A549 (cell line): ENCODE results near the gene RARB. TPM values are rescaled to one million over a fixed set of nuclear protein-coding genes. Genes with fewer than 3 reads are reported as not detected.

Source experiments
- ATAC-seq, 2 experiments: fragments of 200-7000 bp in 1 of 2; fragments of >200 bp in 1 of 2; cut with Nextera tagmentation in 1 of 2; cut with Tn5 transposase in 1 of 2; 3 replicates each; pipeline versions ENCODE4 v1.8.0 to v1.9.1; 2018 to 2020; ENCODE audit warnings: mild to moderate bottlenecking in 1 of 2, moderate library complexity in 1 of 2
- CTCF ChIA-PET: fragments of 300-600 bp; sonication (Branson Sonifier 250); formaldehyde crosslinking; extraction: SDS; loops from one replicate; lab custom pipeline; 2021; ENCODE audit warnings: antibody characterized with exemption, inconsistent platforms; lab: Yijun Ruan, JAX
- POLR2A ChIA-PET: fragments of 350-600 bp; formaldehyde crosslinking; extraction: SDS; loops from one replicate; lab custom pipeline; 2021; ENCODE audit warnings: antibody characterized with exemption, inconsistent platforms; lab: Yijun Ruan, JAX
- DNase-seq, 2 experiments: peaks; one replicate each; pipeline versions ENCODE4 v3.0.0 to v3.0.0-alpha.2; 2011 to 2016; ENCODE audit warnings: low read depth in 1 of 2, low spot score in 1 of 2
- FAIRE-seq: peaks from 2 replicates; lab custom pipeline; 2011; peaks lifted over from hg19 to GRCh38; lab: Jason Lieb, UNC
- H3K27ac ChIP-seq, 2 experiments: fragments of >200 bp; sonication (Bioruptor Twin); formaldehyde crosslinking; 3 replicates each; pipeline ENCODE4 v1.5.1; 2016 to 2017
- H3K4me1 ChIP-seq: fragments of >200 bp; sonication (Bioruptor Twin); formaldehyde crosslinking; 3 replicates; pipeline ENCODE4 v1.6.1; 2016
- H3K4me2 ChIP-seq: fragments of >200 bp; sonication (Bioruptor Twin); formaldehyde crosslinking; 3 replicates; pipeline ENCODE4 v1.6.1; 2016
- H3K4me3 ChIP-seq: fragments of >200 bp; sonication (Bioruptor Twin); formaldehyde crosslinking; 3 replicates; pipeline ENCODE4 v1.5.1; 2016
- H3K9me3 ChIP-seq: fragments of >200 bp; sonication (Bioruptor Twin); formaldehyde crosslinking; 3 replicates; pipeline ENCODE4 v1.6.1; 2016
- ATOH8 ChIP-seq: fragments of 250-450 bp; sonication (Bioruptor Pico); IDR thresholded peaks from 2 replicates; pipeline ENCODE4 v1.5.0; 2020; ENCODE audit warnings: low read depth, mild to moderate bottlenecking, moderate library complexity
- BHLHE40 ChIP-seq: IDR thresholded peaks from 2 replicates; pipeline ENCODE4 v1.6.1; 2012; ENCODE audit warnings: low read depth, low read length, inconsistent platforms
- CEBPB ChIP-seq, 2 experiments: fragments of >200 bp in 1 of 2; sonication (Bioruptor Twin) in 1 of 2; formaldehyde crosslinking in 1 of 2; IDR thresholded peaks; 2 replicates each; pipeline ENCODE4 v1.6.1; 2012 to 2016
- EHMT2 ChIP-seq: fragments of 200-600 bp; sonication (generic); IDR thresholded peaks from 2 replicates; pipeline ENCODE4 v1.6.1; 2016; ENCODE audit warnings: antibody characterized with exemption, low read depth, mild to moderate bottlenecking, moderate library complexity
- ELK1 ChIP-seq: fragments of 150-350 bp; IDR thresholded peaks from 2 replicates; pipeline ENCODE4 v1.6.1; 2014; ENCODE audit warnings: low read depth, mild to moderate bottlenecking, low read length
- FOSL2 ChIP-seq, 2 experiments: fragments of 450-650 bp in 1 of 2; fragments of >200 bp in 1 of 2; sonication (Bioruptor Twin) in 1 of 2; formaldehyde crosslinking; IDR thresholded peaks; 2 replicates each; pipeline versions ENCODE4 v1.5.0 to v1.6.1; 2016 to 2020; ENCODE audit warnings: mild to moderate bottlenecking in 1 of 2, moderate library complexity in 1 of 2
- GATA3 ChIP-seq: IDR thresholded peaks from 2 replicates; pipeline ENCODE4 v1.6.1; 2012; ENCODE audit warnings: borderline replicate concordance
- HDAC2 ChIP-seq: fragments of 200-600 bp; sonication (generic); IDR thresholded peaks from 2 replicates; pipeline ENCODE4 v1.6.1; 2016
- HES2 ChIP-seq: fragments of >200 bp; sonication (Bioruptor Twin); formaldehyde crosslinking; IDR thresholded peaks from 2 replicates; pipeline ENCODE4 v1.6.1; 2016
- JUN ChIP-seq, 2 experiments: fragments of >200 bp; sonication (Bioruptor Twin); formaldehyde crosslinking; IDR thresholded peaks; 2 replicates in 1 of 2; 3 replicates in 1 of 2; pipeline ENCODE4 v1.6.1; 2016 to 2017
- KDM1A ChIP-seq: fragments of 200-600 bp; sonication (generic); IDR thresholded peaks from 2 replicates; pipeline ENCODE4 v1.6.1; 2016; ENCODE audit warnings: low read depth, mild to moderate bottlenecking
- KDM5A ChIP-seq: fragments of 200-600 bp; sonication (generic); IDR thresholded peaks from 2 replicates; pipeline ENCODE4 v1.6.1; 2016; ENCODE audit warnings: antibody characterized with exemption, mild to moderate bottlenecking
- MAFK ChIP-seq: fragments of 450-650 bp; IDR thresholded peaks from 2 replicates; pipeline ENCODE4 v1.6.1; 2014; ENCODE audit not compliant: partially characterized antibody
- MYC ChIP-seq: IDR thresholded peaks from 2 replicates; pipeline ENCODE4 v1.6.1; 2012; ENCODE audit warnings: mild to moderate bottlenecking, inconsistent platforms, low read length, improper control_type of control experiment, borderline replicate concordance
- RARB ChIP-seq: fragments of 250-450 bp; sonication (Bioruptor Pico); IDR thresholded peaks from 2 replicates; pipeline ENCODE4 v1.8.0; 2021; ENCODE audit warnings: mild to moderate bottlenecking, moderate library complexity
- RFX5 ChIP-seq: fragments of 450-650 bp; IDR thresholded peaks from 2 replicates; pipeline ENCODE4 v1.7.1; 2014; ENCODE audit warnings: antibody characterized with exemption, mild to moderate bottlenecking, moderate library complexity
- SREBF2 ChIP-seq: fragments of 450-650 bp; IDR thresholded peaks from 2 replicates; pipeline ENCODE4 v1.6.1; 2014; ENCODE audit warnings: mild to moderate bottlenecking, moderate library complexity
- TFCP2L1 ChIP-seq: fragments of 250-450 bp; sonication (Bioruptor Pico); IDR thresholded peaks from 2 replicates; pipeline ENCODE4 v1.5.0; 2021; ENCODE audit warnings: mild to moderate bottlenecking
- ZFP36 ChIP-seq: fragments of 450-650 bp; IDR thresholded peaks from 2 replicates; pipeline ENCODE4 v1.6.1; 2014; ENCODE audit warnings: borderline replicate concordance; ENCODE audit not compliant: partially characterized antibody
- WGBS: methylation state at CpG from one replicate; pipeline ENCODE4 v1.1.6; 2017; ENCODE audit errors: missing lambda C conversion rate; 5-methylcytosine and 5-hydroxymethylcytosine counted together
- polyA plus RNA-seq, 4 experiments: library from polyadenylated mRNA; depleted of rRNA in 3 of 4; stranded (reverse); fragments of >200 nt; fragmentation: RNase III in 1 of 4; extraction: RNeasy Plus Mini Kit Qiagen cat#74134 plus additional on column Dnase treatment in 1 of 4; gene quantifications; 2 replicates in 3 of 4; 3 replicates in 1 of 4; pipeline ENCODE4 v1.2.3, GENCODE V29; 2011 to 2017
- TF ChIP-seq, protein P1 (sequence below): fragments of 250-450 bp; sonication (Bioruptor Pico); IDR thresholded peaks from 2 replicates; pipeline ENCODE4 v1.5.0; 2021; ENCODE audit warnings: mild to moderate bottlenecking, moderate library complexity, borderline replicate concordance
- TF ChIP-seq, protein P2 (sequence below): IDR thresholded peaks from 2 replicates; pipeline ENCODE4 v1.6.1; 2012

Gene RARB
- polyA plus RNA-seq, 2 of the 4 experiments (the other 2 are of a cell fraction): 24.5 to 30.8 TPM

GRCh38 chr3:25527336-25527735, 99.3 kb downstream of the RARB start:
- no peak for ATAC-seq
- POLR2A ChIA-PET: no interaction called here

DNA sequence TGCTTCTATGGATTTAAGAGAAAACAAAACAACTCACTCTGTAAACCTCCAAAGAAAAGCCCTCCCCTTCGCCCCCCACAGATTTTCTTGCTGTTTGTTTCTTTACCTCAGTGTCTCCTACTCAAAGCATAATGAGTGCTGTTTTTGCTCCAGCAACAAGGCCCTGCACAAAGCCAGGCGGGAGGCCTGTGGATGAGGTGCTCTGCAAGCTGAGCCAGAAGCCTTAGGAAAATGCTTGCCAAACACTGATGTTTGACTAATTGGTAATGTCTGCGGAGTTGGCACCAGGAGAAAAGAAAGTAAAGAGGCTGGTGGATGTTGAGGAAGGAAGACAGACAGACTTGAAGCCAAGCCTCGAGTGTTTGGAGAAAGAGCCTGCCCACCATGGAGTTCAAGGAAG, 99.7 kb downstream of the RARB start:
- TF ChIP-seq MYC: no peak
- TF ChIP-seq CEBPB (IDR thresholded peaks at IDR 0.05): no peak
- TF ChIP-seq, protein P1, sequence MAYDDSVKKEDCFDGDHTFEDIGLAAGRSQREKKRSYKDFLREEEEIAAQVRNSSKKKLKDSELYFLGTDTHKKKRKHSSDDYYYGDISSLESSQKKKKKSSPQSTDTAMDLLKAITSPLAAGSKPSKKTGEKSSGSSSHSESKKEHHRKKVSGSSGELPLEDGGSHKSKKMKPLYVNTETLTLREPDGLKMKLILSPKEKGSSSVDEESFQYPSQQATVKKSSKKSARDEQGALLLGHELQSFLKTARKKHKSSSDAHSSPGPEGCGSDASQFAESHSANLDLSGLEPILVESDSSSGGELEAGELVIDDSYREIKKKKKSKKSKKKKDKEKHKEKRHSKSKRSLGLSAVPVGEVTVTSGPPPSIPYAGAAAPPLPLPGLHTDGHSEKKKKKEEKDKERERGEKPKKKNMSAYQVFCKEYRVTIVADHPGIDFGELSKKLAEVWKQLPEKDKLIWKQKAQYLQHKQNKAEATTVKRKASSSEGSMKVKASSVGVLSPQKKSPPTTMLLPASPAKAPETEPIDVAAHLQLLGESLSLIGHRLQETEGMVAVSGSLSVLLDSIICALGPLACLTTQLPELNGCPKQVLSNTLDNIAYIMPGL: no peak
- TF ChIP-seq ZFP36: no peak
- CTCF ChIA-PET: interaction anchor here (0.6 kb wide), 1 partner anchor 580 kb away, joined by 3 read pairs; no protein-coding TSS in a partner anchor
- Histone ChIP-seq H3K4me2 (no peak overlapping the region), H3K4me1 (no peaks in the 10 kb centered on the region), H3K27ac (no peak overlapping the region), H3K9me3 (peaks cover 6% of the 10 kb centered on the region; the same call in 2 of the 3 replicates), H3K4me3 (no peak overlapping the region)
- FAIRE-seq: no peak
- 79% methylated on average over 4 of the region's 4 CpGs for WGBS
- DNase-seq: no peak
- ATAC-seq: no peak
- POLR2A ChIA-PET: no interaction called here

More at GRCh38 chr3:25527336-25527735, 99.3 kb downstream of the RARB start:
- Histone ChIP-seq H3K4me3 (no peak overlapping the region), H3K9me3 (peaks cover 3% of the 10 kb centered on the region; the same call in 2 of the 3 replicates), H3K4me2 (no peak overlapping the region), H3K4me1 (no peaks in the 10 kb centered on the region), H3K27ac (no peak overlapping the region)
- 84% methylated on average over 3 of the region's 3 CpGs for WGBS
- DNase-seq: no peak
- no peak for FAIRE-seq
- CTCF ChIA-PET: interaction anchor here (0.6 kb wide), 1 partner anchor 580 kb away, joined by 3 read pairs; no protein-coding TSS in a partner anchor
- no peak for TF ChIP-seq HDAC2
- no peak for TF ChIP-seq CEBPB (IDR thresholded peaks at IDR 0.05)
- no peak for TF ChIP-seq RARB (CRISPR knock-in tag)
- no peak for TF ChIP-seq EHMT2
- TF ChIP-seq GATA3: no peak
- TF ChIP-seq SREBF2: no peak
- no peak for TF ChIP-seq MYC
- TF ChIP-seq, protein P2, sequence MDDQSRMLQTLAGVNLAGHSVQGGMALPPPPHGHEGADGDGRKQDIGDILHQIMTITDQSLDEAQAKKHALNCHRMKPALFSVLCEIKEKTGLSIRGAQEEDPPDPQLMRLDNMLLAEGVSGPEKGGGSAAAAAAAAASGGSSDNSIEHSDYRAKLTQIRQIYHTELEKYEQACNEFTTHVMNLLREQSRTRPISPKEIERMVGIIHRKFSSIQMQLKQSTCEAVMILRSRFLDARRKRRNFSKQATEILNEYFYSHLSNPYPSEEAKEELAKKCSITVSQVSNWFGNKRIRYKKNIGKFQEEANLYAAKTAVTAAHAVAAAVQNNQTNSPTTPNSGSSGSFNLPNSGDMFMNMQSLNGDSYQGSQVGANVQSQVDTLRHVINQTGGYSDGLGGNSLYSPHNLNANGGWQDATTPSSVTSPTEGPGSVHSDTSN: no peak
- TF ChIP-seq JUN (IDR thresholded peaks at IDR 0.05): no peak
- TF ChIP-seq KDM1A: no peak
- TF ChIP-seq KDM5A: no peak
- no peak for TF ChIP-seq ZFP36
- TF ChIP-seq MAFK: no peak
- no peak for TF ChIP-seq RFX5
- no peak for TF ChIP-seq ATOH8 (CRISPR knock-in tag)
- no peak for TF ChIP-seq FOSL2 (IDR thresholded peaks at IDR 0.05)
- TF ChIP-seq FOSL2 (CRISPR knock-in tag; IDR thresholded peaks at IDR 0.05): no peak
- no peak for TF ChIP-seq TFCP2L1 (CRISPR knock-in tag)
- no peak for TF ChIP-seq ELK1
- no peak for TF ChIP-seq BHLHE40
- no peak for TF ChIP-seq HES2
